Measurements from ENCODE around the gene ZNF473.

The ZNF473 gene

DNA sequence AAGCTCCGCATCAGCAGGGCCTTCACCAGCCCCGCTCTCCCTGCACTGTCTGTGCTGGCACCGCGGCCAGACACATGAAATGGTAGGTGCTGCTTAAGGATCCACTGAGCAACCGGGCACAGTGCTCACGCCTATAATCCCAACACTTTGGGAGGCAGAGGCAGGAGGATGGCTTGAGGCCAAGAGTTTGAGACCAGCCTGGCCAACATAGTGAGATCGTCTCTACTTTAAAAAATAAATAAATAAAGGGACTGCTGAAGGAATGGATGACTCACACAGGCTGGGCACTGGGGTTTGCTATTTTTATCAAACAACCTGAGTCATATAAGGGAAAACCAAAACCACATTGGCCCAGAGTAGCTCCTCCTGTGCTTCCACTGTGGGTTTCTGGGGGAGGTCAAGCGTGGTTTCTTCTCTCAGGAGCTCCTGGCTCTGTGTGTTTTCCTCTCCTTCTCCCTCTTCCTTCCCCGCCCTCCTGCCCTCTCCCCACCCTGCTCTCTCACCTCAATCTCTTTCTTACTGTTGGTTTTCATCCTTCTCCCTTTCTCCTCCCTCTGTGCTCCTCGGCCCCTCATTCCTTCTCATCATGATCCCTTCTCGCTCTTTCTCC is 21.9 kb upstream of the ZNF473 start:
- no peak for DNase-seq

- DNase-seq, result no peak
Measured at GRCh38 chr19:50005428-50005827, 20.4 kb upstream of the ZNF473 start.

GRCh38 chr19:50007170-50007569 is 18.6 kb upstream of the ZNF473 start:
- no peak for DNase-seq

- no peak for DNase-seq
Measured at GRCh38 chr19:50007947-50008346, 17.9 kb upstream of the ZNF473 start.

DNA sequence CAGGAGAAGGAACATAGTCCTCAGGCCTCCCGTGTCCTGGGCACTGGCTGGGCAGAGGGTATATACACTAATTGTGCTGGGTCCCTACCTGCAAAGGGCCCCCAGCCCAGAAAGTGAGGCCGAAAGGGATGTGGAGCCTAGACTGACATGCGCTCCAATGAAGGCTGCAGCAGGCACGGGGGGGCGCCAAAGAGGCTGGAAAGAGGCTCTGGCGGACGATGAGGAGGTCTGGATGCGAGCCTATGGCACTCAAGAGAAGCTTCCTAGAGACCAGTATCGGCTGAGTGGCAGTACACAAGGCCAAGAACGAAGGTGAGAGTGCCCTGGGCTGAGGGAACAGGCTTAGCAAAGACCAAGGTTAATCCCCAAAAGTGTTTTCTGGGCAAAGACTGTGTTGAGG is 17.3 kb upstream of the ZNF473 start:
- no peak for DNase-seq

- DNase-seq, result no peak
Measured at GRCh38 chr19:50016225-50016807, 9.5 kb upstream of the ZNF473 start.

GRCh38 chr19:50020481-50020880 is 5.3 kb upstream of the ZNF473 start:
- DNase-seq, result no peak

- no peak for DNase-seq
Measured at GRCh38 chr19:50022823-50023222, 3.0 kb upstream of the ZNF473 start.

GRCh38 chr19:50024719-50025021 is 1.1 kb upstream of the ZNF473 start:
- DNase-seq, result no peak

DNA sequence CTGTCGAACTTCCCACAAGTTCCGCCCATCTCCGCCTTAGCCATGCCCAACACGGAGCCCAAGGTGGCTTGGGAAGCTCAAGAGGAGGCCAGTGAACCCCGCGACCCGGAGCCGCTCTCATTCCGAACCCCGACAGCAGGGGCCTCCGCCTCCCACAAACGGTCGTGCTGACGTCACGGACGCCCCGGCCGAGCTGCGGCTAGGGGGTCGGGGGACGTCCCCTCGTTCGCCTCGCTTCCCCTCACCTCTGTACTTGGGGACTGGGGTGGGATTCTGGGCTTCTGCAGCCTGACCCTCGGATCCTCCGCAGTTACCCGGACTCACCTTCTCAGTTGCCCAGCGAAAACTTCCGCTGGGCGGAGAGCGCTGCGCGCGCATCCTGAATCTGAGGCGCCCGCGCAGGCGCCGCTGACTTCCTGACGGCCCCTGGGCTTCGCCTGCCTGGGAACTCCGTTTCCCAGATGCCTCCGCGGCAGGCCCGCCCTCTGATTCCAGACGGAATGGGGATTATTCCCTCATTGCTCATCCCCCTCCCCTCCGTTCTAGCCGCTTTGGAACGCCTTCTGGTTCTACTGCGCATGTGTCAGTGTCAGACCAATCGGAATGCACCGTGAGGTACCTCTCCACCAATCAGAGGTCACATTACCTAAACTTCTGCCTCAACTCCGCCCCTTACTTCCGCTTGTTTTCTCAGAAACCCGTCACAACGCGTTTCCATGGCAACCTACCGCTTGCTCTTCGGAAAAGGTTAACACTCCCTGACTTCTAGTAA is 597 bp upstream of the ZNF473 start, which contains the start of gene VRK3:
Gene VRK3 (minus strand): TSS at position 351 of the 772 bp plus-strand sequence. CDS start 9,210 bp downstream, outside the sequence.
- DNase-seq, result peak; percentile 97

DNA sequence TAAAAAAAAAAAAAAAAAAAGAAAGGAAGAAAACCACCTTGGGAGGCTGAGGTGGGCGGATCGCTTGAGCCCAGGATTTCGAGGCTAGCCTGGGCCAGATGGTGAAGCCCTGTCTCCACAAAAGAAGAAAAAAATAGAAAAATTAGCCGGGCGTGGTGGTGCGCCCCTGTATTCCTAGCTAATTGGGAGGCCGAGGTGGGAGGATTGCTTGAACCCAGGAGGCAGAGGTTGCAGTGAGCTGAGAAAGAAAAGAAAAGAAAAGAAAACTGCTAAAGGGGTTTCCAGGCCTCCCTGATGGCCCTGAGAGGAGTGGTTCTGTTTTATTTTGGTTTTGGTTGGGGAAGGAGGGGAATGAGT is 723 bp downstream of the ZNF473 start:
- no peak for DNase-seq

DNA sequence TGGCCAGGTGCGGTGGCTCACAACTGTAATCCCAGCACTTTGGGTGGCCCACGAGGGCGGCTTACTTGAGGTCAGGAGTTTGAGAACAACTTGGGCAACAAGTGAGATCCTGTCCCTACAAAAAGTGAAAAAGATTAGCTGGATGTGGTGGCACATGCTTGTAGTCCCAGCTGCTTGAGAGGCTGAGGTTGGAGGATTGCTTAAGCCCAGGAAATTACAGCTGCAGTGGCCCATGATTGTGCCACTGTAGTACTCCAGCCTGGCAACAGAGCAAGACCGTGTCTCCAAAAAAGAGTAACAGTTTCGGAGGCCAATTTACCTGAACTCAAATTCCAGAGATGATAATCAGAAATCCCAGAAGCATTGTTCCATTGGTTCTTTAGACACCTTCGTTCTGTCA is 4.4 kb downstream of the ZNF473 start:
- no peak for DNase-seq

DNA sequence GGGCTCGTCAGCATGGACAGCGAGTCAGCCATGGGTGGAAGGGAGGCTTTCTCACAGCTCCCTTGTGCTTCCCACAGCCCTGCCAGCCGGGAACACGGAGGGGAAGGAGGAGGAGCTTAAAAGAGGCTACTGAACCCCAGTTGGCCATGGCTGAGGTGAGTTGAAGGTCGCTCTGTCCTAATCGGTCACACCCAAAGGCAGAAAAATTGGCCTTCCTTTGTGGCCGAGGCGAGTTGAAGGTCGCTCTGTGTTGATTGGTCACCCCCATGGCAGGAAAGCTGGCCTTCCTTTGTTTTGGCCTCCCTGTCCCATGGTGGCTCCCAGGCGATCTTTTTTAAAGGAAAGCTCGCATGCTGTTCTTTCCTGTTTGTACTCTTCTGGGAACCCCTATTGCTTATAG is 5.1 kb downstream of the ZNF473 start:
- no peak for DNase-seq

DNA sequence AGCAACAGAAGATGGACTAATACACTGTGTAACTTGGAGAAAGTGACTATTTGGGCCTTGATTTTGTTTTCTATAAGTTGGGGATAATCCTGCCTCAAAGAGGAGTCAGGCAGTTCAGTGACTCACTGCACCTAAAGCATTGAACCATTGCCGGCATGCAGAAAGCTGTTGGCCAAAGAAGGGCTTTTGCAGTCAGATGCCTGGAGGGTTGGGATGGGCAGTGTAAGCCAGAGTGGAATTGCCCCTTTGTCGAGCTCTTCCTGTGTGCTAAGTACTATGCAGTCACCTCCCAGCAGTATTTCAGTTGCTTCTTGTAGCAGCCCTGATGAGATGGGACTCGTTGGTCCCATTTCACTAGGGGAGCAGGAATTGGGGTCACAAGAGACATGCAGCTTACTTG is 11.1 kb downstream of the ZNF473 start:
- no peak for DNase-seq

DNA sequence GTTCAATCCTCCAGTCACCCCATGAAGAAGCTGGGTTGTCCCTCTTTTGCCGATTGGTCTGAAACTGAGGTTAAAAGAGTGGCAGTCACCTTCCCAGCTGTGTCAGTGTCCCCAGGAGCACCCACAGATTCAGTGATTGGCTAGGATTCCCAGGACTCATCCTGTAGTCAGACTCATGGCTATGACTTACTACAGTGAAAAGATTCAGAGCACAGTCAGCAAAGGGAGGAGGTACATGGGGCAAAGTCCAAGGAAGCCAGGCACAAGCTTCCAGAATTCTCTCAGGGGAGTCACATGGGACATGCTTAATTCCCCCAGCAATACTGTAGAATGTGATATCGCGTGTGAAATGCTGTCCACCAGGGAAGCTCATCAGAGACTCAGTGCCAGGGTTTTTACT is 14.2 kb downstream of the ZNF473 start:
- DNase-seq, result no peak

- no peak for DNase-seq
Measured at GRCh38 chr19:50040967-50041366, 15.2 kb downstream of the ZNF473 start.

DNA sequence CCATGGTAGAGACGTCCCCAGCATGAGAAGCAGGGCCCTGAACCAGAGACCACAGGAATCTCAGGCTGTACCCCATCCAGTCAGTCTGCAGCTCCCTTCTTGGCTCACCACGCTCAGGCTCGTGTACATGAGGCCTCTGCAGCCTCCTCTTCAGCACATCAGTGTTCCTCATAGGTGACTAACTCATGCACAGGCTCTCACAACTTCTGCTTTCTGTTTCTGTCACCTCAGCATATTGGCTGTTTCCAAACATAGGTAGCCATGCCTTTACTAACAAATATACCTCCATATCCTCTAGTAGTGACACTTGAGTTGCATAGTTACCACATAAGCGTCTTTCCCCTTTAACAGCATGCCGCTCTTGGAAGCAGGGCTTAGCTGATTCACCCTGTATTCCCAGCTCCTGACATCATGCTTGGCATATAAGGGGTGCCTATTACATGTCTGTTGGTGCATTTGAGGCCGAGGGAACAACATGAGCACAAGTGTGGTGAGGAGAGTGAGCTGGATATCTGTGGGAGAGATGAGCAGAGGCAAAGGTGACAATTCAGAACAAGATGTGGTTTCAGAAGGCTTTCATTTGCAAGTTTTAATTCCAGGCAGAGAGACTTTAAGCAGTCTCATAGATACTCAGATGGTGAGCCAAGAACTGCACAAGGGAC is 16.7 kb downstream of the ZNF473 start:
- DNase-seq, result no peak

- no peak for DNase-seq
Measured at GRCh38 chr19:50043967-50044366, 18.2 kb downstream of the ZNF473 start.

DNA sequence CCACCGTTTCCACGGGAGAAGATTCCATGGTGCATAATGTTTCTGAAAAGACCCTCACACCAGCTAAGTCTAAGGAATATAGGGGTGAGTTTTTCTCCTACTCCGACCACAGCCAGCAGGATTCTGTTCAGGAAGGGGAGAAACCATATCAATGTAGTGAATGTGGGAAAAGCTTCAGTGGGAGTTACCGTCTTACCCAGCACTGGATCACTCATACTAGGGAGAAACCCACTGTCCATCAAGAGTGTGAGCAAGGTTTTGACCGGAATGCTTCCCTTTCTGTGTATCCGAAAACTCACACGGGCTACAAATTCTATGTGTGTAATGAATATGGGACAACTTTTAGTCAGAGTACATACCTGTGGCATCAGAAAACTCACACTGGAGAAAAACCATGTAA is 19.1 kb downstream of the ZNF473 start:
- DNase-seq, result no peak

- DNase-seq, result peak; percentile 56
Measured at GRCh38 chr19:50046649-50047503, 21.1 kb downstream of the ZNF473 start.

GRCh38 chr19:50047671-50048070 is 21.9 kb downstream of the ZNF473 start:
- no peak for DNase-seq

DNA sequence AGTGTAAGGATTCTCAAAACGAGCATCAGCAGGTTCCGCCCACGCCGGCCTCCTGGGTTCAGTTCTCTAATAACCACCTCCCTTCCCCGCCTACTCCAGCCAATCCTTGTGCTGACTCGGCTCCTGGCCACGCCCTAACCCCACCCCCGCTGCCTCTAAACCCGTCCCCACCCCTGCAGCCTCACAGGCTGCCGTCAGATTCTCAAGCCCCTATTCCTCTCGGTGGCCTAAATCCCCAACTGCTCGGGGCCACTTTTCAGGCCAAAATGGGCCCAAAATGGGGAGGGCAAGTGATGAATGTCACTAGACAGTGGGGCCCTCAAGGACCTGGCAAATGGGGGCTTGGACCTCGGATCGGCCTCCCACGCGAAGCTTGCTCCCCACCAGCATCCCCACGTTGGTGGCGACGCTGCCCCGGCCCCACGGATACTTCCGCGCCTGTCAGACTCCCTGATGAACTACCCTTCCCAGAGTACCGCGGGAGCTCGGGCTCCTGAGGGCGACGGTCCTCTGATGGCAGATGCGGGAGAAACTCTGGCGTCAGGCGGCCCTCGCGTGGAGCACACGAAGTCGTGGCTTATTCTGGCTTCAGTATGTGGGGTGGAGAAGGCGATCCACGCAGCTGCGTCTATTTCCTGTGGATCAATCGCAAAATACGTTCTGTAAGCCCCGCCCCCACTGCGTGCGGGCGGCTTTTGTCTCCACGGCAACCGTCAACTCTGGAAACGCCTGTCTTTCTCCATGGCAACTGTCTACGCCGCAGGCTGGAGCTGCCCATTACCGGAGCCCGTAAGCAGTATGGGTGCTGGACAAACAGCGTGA is 24.8 kb downstream of the ZNF473 start:
- peak; percentile 90 for DNase-seq
